SU-DHL-6 (cell line): ENCODE results near the gene CPNE1.
"Not testable (repeated sequence)": the region's sequence is repeated elsewhere in the genome, so short reads cannot be mapped to it uniquely, and the experiment has no call there.

Experiments
- H2AFZ ChIP-seq: fragments of 200-600 bp; sonication (generic); 2 replicates; pipeline ENCODE4 v1.6.1; 2014; ENCODE audit warnings: low read depth, mild to moderate bottlenecking, moderate library complexity, mixed read lengths, antibody characterized with exemption, low read length; ENCODE audit not compliant: severe bottlenecking
- H3F3A ChIP-seq: fragments of 200-600 bp; shearing (Covaris generic); 2 replicates; pipeline ENCODE4 v1.6.0; 2016; ENCODE audit warnings: antibody characterized with exemption, mild to moderate bottlenecking; ENCODE audit not compliant: insufficient read depth
- H3K27ac ChIP-seq: fragments of 200-600 bp; sonication (generic); 2 replicates; pipeline ENCODE4 v1.5.1; 2016; ENCODE audit warnings: low read depth, mild to moderate bottlenecking, low read length, moderate library complexity, mixed read lengths
- H3K27me3 ChIP-seq: fragments of 200-600 bp; sonication (generic), shearing (Covaris generic); 2 replicates; pipeline ENCODE4 v1.6.0; 2014; ENCODE audit warnings: mild to moderate bottlenecking, low read length
- H3K36me3 ChIP-seq: fragments of 200-600 bp; sonication (generic); 2 replicates; pipeline ENCODE4 v1.6.1; 2014; ENCODE audit warnings: mild to moderate bottlenecking, low read length, mixed read lengths
- H3K4me2 ChIP-seq: fragments of 300-600, 200-600 bp; shearing (Covaris generic), sonication (generic); 2 replicates; pipeline ENCODE4 v1.6.0; 2014; ENCODE audit warnings: low read length, low read depth, mild to moderate bottlenecking; ENCODE audit not compliant: poor library complexity, severe bottlenecking
- H3K4me3 ChIP-seq: fragments of 200-600 bp; sonication (generic); 2 replicates; pipeline ENCODE4 v1.5.1; 2014; ENCODE audit warnings: antibody characterized with exemption, low read length, mild to moderate bottlenecking, mixed read lengths; ENCODE audit not compliant: insufficient read depth, poor library complexity, severe bottlenecking
- H3K79me2 ChIP-seq: fragments of 200-600 bp; sonication (generic); 2 replicates; pipeline ENCODE4 v1.6.1; 2014; ENCODE audit warnings: mild to moderate bottlenecking, low read length, moderate library complexity; ENCODE audit not compliant: insufficient read depth
- H3K9ac ChIP-seq: fragments of 200-600 bp; sonication (generic); 2 replicates; pipeline ENCODE4 v1.7.0; 2014; ENCODE audit warnings: mild to moderate bottlenecking, low read length
- H3K9me2 ChIP-seq: fragments of 200-600 bp; sonication (generic); replicated peaks from 2 replicates; pipeline ENCODE4 v1.6.1; 2014; ENCODE audit warnings: low read length; ENCODE audit not compliant: insufficient read depth
- H3K9me3 ChIP-seq: fragments of 200-600 bp; sonication (generic); 2 replicates; pipeline ENCODE4 v1.6.1; 2014; ENCODE audit warnings: low read length, mixed read lengths; ENCODE audit not compliant: insufficient read depth
- H4K20me1 ChIP-seq: fragments of 200-600 bp; sonication (generic); 2 replicates; pipeline ENCODE4 v1.6.1; 2014; ENCODE audit warnings: low read depth, mild to moderate bottlenecking, antibody characterized with exemption, low read length, moderate library complexity, mixed read lengths
- CTCF ChIP-seq: fragments of 200-600 bp; sonication (generic); IDR thresholded peaks from one replicate; pipeline ENCODE4 v1.5.1; 2017; ENCODE audit warnings: antibody characterized with exemption, mild to moderate bottlenecking, low read length, moderate library complexity; ENCODE audit not compliant: insufficient read depth, poor library complexity, severe bottlenecking
- EZH2phosphoT487 ChIP-seq: fragments of 200-600 bp; sonication (generic), shearing (Covaris generic); conservative IDR thresholded peaks from 2 replicates; pipeline ENCODE4 v1.6.1; 2018; ENCODE audit warnings: mild to moderate bottlenecking, antibody characterized with exemption, low read length, moderate library complexity, mixed read lengths

Gene CPNE1

GRCh38 chr20:35708502-35708901 is 43.8 kb upstream of the CPNE1 start:
- Histone ChIP-seq H3K36me3 (peaks cover 88% of the 10 kb centered on the region), H3K9me2 (no peaks in the 10 kb centered on the region), H3K79me2 (peaks cover 38% of the 10 kb centered on the region), H4K20me1 (peaks cover 63% of the 10 kb centered on the region), H3F3A (peaks cover 92% of the 10 kb centered on the region), H3K4me3 (no peak overlapping the region), H2AFZ (no peak overlapping the region), H3K27ac (no peak overlapping the region), H3K27me3 (no peaks in the 10 kb centered on the region), H3K9ac (no peak overlapping the region), H3K9me3 (no peaks in the 10 kb centered on the region), H3K4me2 (no peak overlapping the region)
- TF ChIP-seq EZH2phosphoT487 (no peak), CTCF (no peak)

- H3K27ac ChIP-seq, H3K9me3 ChIP-seq, H3K9me2 ChIP-seq, H2AFZ ChIP-seq, H3K4me3 ChIP-seq, H3K9ac ChIP-seq, H3K27me3 ChIP-seq, H3K4me2 ChIP-seq: not testable (repeated sequence)
- Histone ChIP-seq H4K20me1 (peaks cover 61% of the 10 kb centered on the region), H3K36me3 (peaks cover 85% of the 10 kb centered on the region), H3F3A (peaks cover 98% of the 10 kb centered on the region), H3K79me2 (peaks cover 31% of the 10 kb centered on the region; the same call in 1 of the 2 replicates)
These were observed 42.2 kb upstream of the CPNE1 start for GRCh38 chr20:35706591-35707529.

GRCh38 chr20:35705894-35706293 is 41.2 kb upstream of the CPNE1 start:
- H3K9ac ChIP-seq, H3K27me3 ChIP-seq, H3K9me3 ChIP-seq, H2AFZ ChIP-seq, H3K4me3 ChIP-seq, H3K27ac ChIP-seq, H3K9me2 ChIP-seq, H3K4me2 ChIP-seq: not testable (repeated sequence)
- H3K79me2 ChIP-seq, result peaks cover 25% of the 10 kb centered on the region; the same call in 1 of the 2 replicates
- H3F3A ChIP-seq, result peaks cover 98% of the 10 kb centered on the region
- H3K36me3 ChIP-seq, result peaks cover 76% of the 10 kb centered on the region
- peaks cover 52% of the 10 kb centered on the region for H4K20me1 ChIP-seq

- TF ChIP-seq EZH2phosphoT487 (no peak), CTCF (no peak)
- peaks cover 64% of the 10 kb centered on the region for H3K36me3 ChIP-seq
- peaks cover 19% of the 10 kb centered on the region; the same call in 1 of the 2 replicates for H3K79me2 ChIP-seq
These were observed 40.0 kb upstream of the CPNE1 start for GRCh38 chr20:35704514-35705261.

More at GRCh38 chr20:35704514-35705261, 40.0 kb upstream of the CPNE1 start:
- Histone ChIP-seq H3K9me3 (no peaks in the 10 kb centered on the region), H3K4me3 (no peak overlapping the region), H3K9me2 (no peaks in the 10 kb centered on the region), H4K20me1 (peaks cover 40% of the 10 kb centered on the region), H3K4me2 (no peak overlapping the region), H2AFZ (no peak overlapping the region), H3K27ac (no peak overlapping the region), H3F3A (peaks cover 98% of the 10 kb centered on the region), H3K9ac (no peak overlapping the region), H3K27me3 (no peaks in the 10 kb centered on the region)
